ENCODE measurements around the gene SPAG6.

SPAG6 gene

DNA sequence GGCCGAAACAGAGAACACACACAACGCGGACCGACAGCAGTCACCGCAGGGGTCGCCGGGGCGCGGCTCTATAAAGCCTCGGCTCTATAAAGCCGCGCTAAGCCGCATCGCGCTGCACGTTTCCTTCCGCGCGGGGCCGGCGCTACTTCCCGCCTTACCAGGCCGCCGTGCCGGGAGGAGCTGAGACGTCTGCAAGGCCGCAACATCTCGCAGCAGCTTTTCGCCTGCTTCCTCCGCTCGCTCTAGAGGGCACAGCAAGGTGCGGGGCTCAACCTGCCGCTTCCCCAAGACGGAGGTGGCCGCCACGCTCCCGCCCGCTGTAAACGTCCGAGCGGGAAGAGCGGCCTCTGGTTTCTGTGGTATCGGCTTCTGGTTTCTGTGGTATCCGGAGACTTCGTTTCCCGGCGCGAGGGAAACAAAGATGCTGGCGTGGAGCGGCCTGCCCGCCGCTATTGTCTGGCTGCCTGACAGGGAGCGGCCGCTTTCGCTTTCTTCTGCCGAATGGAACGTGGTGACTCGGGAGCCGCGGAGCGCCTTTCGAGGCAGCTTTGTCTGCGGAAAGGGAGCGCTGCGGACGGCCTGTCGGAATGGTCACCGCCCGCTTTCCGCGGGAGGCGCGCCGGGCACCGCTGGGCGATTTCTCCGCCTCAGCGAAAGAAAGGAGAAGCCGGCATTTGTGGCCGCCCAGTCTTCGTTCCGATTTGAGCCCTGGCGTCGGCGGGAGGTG is 91.8 kb downstream of the SPAG6 start:
- H3K27me3 ChIP-seq (ENCODE audit: insufficient read depth, poor library complexity, severe bottlenecking) = no peaks in the 10 kb centered on the region
- peak; percentile 52 to 69 for DNase-seq (ENCODE audit: low read depth in 1 of 2, low spot score in 1 of 2)
- H3K27ac ChIP-seq (replicated peaks) = peak overlapping the region; percentile 57
- peak overlapping the region; percentile 53 for H3K4me3 ChIP-seq (replicated peaks; ENCODE audit: insufficient read depth, low read length)
- TF ChIP-seq POLR2AphosphoS5 (IDR thresholded peaks at IDR 0.05; ENCODE audit: low read depth) (peak; percentile 64; the same call in 1 of the 2 replicates), GABPA (IDR thresholded peaks at IDR 0.05; ENCODE audit: low read depth) (0 out of 2 replicates have a peak, but pooled peaks have one; percentile 23), SPI1 (IDR thresholded peaks at IDR 0.05; ENCODE audit: borderline replicate concordance, low read depth) (no peak)
- TF ChIP-seq, protein P1, sequence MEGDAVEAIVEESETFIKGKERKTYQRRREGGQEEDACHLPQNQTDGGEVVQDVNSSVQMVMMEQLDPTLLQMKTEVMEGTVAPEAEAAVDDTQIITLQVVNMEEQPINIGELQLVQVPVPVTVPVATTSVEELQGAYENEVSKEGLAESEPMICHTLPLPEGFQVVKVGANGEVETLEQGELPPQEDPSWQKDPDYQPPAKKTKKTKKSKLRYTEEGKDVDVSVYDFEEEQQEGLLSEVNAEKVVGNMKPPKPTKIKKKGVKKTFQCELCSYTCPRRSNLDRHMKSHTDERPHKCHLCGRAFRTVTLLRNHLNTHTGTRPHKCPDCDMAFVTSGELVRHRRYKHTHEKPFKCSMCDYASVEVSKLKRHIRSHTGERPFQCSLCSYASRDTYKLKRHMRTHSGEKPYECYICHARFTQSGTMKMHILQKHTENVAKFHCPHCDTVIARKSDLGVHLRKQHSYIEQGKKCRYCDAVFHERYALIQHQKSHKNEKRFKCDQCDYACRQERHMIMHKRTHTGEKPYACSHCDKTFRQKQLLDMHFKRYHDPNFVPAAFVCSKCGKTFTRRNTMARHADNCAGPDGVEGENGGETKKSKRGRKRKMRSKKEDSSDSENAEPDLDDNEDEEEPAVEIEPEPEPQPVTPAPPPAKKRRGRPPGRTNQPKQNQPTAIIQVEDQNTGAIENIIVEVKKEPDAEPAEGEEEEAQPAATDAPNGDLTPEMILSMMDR (IDR thresholded peaks at IDR 0.05; ENCODE audit: insufficient read depth, low read length) = no peak
- TF ChIP-seq, protein P2, sequence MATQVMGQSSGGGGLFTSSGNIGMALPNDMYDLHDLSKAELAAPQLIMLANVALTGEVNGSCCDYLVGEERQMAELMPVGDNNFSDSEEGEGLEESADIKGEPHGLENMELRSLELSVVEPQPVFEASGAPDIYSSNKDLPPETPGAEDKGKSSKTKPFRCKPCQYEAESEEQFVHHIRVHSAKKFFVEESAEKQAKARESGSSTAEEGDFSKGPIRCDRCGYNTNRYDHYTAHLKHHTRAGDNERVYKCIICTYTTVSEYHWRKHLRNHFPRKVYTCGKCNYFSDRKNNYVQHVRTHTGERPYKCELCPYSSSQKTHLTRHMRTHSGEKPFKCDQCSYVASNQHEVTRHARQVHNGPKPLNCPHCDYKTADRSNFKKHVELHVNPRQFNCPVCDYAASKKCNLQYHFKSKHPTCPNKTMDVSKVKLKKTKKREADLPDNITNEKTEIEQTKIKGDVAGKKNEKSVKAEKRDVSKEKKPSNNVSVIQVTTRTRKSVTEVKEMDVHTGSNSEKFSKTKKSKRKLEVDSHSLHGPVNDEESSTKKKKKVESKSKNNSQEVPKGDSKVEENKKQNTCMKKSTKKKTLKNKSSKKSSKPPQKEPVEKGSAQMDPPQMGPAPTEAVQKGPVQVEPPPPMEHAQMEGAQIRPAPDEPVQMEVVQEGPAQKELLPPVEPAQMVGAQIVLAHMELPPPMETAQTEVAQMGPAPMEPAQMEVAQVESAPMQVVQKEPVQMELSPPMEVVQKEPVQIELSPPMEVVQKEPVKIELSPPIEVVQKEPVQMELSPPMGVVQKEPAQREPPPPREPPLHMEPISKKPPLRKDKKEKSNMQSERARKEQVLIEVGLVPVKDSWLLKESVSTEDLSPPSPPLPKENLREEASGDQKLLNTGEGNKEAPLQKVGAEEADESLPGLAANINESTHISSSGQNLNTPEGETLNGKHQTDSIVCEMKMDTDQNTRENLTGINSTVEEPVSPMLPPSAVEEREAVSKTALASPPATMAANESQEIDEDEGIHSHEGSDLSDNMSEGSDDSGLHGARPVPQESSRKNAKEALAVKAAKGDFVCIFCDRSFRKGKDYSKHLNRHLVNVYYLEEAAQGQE (IDR thresholded peaks at IDR 0.05; ENCODE audit: insufficient replicate concordance, low read depth) = peak; percentile 27

DNA sequence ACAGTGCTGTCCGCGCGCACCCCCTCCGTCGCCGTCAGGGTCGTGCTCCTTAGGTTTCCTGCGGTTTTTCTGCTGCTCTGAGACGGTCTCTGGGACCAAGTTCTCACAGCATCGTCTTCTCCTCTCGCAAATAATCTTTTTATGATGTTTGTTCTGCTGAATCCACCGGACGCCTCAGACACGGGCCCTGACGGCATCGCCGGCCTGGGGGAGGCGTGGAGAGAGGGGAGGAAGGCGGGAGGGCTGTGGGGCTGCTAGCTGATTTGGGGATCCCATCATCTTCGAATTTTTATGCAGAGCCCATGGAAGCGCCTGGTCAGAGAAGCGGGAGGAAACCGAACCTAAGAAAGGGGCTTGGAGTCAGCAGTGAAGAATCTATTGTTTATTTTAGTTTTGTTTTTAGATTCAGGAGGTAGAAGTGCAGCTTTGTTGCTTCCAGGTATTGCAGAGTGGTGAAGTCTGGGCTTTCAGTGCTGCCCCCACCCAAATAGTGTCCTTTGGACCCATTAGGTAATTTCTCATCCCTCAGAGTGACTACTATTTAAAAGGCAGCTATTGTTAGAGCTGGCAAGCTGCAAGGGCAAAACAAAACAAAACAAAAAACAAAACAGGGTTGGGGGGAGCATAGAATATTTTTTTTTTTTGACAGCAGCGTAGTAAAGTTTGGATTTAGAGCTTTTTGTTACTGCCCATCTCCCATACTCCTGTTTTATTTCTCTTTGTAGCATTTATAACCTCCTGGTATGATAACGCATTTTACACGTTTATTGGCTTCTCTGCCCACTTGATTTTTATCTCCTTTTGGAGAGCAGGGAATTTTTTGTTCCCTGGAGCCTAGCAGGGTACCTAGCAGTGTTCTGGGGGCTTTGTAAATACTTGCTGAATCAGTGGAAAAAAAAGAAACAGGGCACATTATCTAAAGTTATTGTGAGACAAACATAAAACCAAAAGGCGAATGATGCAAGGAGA is 92.6 kb downstream of the SPAG6 start:
- H3K27me3 ChIP-seq (ENCODE audit: insufficient read depth, poor library complexity, severe bottlenecking) = no peaks in the 10 kb centered on the region
- peak overlapping the region; percentile 57; the same call in 1 of the 2 replicates for H3K27ac ChIP-seq (replicated peaks)
- peak overlapping the region; percentile 53 for H3K4me3 ChIP-seq (replicated peaks; ENCODE audit: insufficient read depth, low read length)
- no peak for TF ChIP-seq GABPA (IDR thresholded peaks at IDR 0.05; ENCODE audit: low read depth)
- TF ChIP-seq POLR2AphosphoS5 (IDR thresholded peaks at IDR 0.05; ENCODE audit: low read depth) = no peak
- TF ChIP-seq, protein P1 (IDR thresholded peaks at IDR 0.05; ENCODE audit: insufficient read depth, low read length) = no peak
- TF ChIP-seq, protein P2 (IDR thresholded peaks at IDR 0.05; ENCODE audit: insufficient replicate concordance, low read depth) = no peak
- no peak for TF ChIP-seq SPI1 (IDR thresholded peaks at IDR 0.05; ENCODE audit: borderline replicate concordance, low read depth)
- DNase-seq (ENCODE audit: low read depth in 1 of 2, low spot score in 1 of 2) = no peak

DNA sequence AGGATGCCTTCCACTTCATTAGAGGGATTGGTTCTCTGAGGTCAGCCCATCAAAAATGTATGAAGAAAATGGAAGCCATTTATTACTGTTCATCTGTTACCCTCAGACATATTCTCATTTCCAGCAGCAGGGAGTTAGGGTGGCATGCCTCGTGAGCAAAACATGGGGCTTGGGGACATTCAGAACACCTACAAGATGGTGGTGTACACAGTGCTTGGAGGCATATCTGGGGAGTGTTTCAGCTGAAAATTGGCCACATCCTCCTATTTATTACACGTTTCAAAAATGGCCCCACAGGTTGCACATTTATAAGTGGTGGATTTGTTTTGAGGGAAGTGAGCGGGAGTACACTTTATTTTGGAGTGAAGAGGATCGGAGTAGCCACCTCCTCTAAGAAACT is 93.4 kb downstream of the SPAG6 start:
- TF ChIP-seq POLR2AphosphoS5 (IDR thresholded peaks at IDR 0.05; ENCODE audit: low read depth) = no peak
- TF ChIP-seq, protein P2 (IDR thresholded peaks at IDR 0.05; ENCODE audit: insufficient replicate concordance, low read depth) = no peak
- TF ChIP-seq SPI1 (IDR thresholded peaks at IDR 0.05; ENCODE audit: borderline replicate concordance, low read depth) = no peak
- Histone ChIP-seq H3K27me3 (ENCODE audit: insufficient read depth, poor library complexity, severe bottlenecking) (no peaks in the 10 kb centered on the region), H3K27ac (replicated peaks) (no peak overlapping the region), H3K4me3 (replicated peaks; ENCODE audit: insufficient read depth, low read length) (no peak overlapping the region)
- DNase-seq (ENCODE audit: low read depth in 1 of 2, low spot score in 1 of 2) = no peak

Data from HL-60 (cell line).